Nephron (organoid): ENCODE measurements around the gene UGGT1.

Experiments used
- H3K27ac Mint-ChIP-seq, 3 experiments: 2 replicates each; pipeline ENCODE4 v1.8.0; 2020; ENCODE audit warnings: mixed read lengths in 3 of 3, mild to moderate bottlenecking in 2 of 3, moderate library complexity in 1 of 3
- H3K27me3 Mint-ChIP-seq: 2 replicates; pipeline ENCODE4 v1.8.0; 2021; ENCODE audit warnings: low read depth, mild to moderate bottlenecking, moderate library complexity, mixed read lengths
- H3K36me3 Mint-ChIP-seq: 2 replicates; pipeline ENCODE4 v1.8.0; 2020; ENCODE audit warnings: low read depth, mixed read lengths
- H3K4me1 Mint-ChIP-seq: 2 replicates; pipeline ENCODE4 v1.8.0; 2020; ENCODE audit warnings: mixed read lengths
- H3K4me3 Mint-ChIP-seq, 3 experiments: 2 replicates each; pipeline ENCODE4 v1.8.0; 2020; ENCODE audit warnings: mild to moderate bottlenecking in 3 of 3, mixed read lengths in 3 of 3, moderate library complexity in 2 of 3
- H3K9me3 Mint-ChIP-seq: 2 replicates; pipeline ENCODE4 v1.8.0; 2020; ENCODE audit warnings: mixed read lengths
- TF ChIP-seq, protein P1 (sequence below), 3 experiments: fragments of 200-600 bp; sonication (generic); IDR thresholded peaks; one replicate each; pipeline ENCODE4 v1.5.0; 2021; ENCODE audit warnings: antibody characterized with exemption in 3 of 3; ENCODE audit not compliant: unreplicated experiment in 3 of 3

The UGGT1 gene

DNA sequence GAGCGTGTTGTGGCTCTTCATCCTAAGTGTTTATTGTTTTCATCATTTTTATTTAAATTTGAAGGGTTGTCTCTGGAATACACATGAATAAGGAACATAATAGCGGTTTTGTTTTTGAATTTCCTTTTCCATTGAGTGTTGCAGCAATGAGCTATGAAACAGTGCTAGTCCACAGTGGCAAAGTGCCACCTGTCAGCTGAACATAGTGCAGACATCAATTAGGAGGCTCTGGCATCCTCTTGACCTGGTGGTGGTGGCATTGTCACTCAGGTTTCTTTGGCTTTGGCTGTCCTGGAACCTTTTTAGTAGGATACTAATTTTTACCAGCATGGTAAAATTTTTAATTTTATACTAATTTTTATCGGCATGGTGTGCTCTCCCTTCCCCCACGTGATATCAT, 63.2 kb downstream of the UGGT1 start:
- peaks cover 53% of the 10 kb centered on the region for H3K36me3 Mint-ChIP-seq
- peaks cover 6% of the 10 kb centered on the region for H3K4me1 Mint-ChIP-seq
- no peak overlapping the region for H3K4me3 Mint-ChIP-seq
- no peaks in the 10 kb centered on the region for H3K9me3 Mint-ChIP-seq
- H3K27me3 Mint-ChIP-seq, result no peaks in the 10 kb centered on the region
- TF ChIP-seq, protein P1, sequence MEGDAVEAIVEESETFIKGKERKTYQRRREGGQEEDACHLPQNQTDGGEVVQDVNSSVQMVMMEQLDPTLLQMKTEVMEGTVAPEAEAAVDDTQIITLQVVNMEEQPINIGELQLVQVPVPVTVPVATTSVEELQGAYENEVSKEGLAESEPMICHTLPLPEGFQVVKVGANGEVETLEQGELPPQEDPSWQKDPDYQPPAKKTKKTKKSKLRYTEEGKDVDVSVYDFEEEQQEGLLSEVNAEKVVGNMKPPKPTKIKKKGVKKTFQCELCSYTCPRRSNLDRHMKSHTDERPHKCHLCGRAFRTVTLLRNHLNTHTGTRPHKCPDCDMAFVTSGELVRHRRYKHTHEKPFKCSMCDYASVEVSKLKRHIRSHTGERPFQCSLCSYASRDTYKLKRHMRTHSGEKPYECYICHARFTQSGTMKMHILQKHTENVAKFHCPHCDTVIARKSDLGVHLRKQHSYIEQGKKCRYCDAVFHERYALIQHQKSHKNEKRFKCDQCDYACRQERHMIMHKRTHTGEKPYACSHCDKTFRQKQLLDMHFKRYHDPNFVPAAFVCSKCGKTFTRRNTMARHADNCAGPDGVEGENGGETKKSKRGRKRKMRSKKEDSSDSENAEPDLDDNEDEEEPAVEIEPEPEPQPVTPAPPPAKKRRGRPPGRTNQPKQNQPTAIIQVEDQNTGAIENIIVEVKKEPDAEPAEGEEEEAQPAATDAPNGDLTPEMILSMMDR (IDR thresholded peaks at IDR 0.05; ENCODE audit: unreplicated experiment in 3 of 3), result no peak
- no peak overlapping the region for H3K27ac Mint-ChIP-seq

DNA sequence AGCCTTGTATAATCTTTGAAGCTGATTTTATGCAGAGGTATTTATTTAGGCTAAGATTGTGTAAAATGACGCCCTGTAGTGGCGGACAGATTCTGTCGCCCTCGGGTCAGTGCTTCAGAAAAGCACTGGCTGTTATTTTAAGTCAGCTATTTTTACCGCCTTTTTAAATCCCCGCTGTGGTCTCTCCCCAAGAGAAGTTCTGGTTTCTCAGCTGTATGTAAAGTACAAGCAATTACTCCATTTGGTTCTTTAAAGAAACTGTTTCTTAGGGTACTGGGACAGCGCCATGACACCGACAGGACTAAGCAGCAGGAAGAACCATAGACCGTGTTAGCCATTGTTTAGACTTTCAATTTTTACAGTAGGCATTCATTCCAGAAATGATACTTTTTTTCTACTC, 65.0 kb downstream of the UGGT1 start:
- TF ChIP-seq, protein P1 (IDR thresholded peaks at IDR 0.05; ENCODE audit: unreplicated experiment in 3 of 3), result no peak
- Mint-ChIP-seq H3K4me3 (no peak overlapping the region), H3K9me3 (no peaks in the 10 kb centered on the region), H3K27me3 (no peaks in the 10 kb centered on the region), H3K4me1 (peaks cover 6% of the 10 kb centered on the region), H3K36me3 (peaks cover 60% of the 10 kb centered on the region), H3K27ac (no peak overlapping the region)

DNA sequence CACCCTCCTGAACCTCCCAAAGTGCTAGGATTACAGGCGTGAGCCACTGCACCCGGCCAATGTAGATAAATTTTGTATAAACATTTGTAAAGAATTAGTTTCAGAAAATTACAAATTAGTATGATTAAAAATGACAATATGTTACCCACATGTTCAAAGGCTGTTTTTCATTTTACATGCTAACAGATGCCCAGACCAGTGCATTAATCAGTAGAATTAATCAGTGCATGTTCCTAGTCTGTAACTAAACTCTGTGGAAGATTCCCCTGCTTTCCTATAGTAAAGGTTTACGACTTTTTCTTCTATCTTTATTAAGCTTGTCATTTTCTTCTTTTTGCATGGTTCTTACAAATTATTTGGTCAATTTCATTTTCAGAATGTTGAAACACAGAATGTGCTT, 65.8 kb downstream of the UGGT1 start:
- Mint-ChIP-seq H3K27me3 (no peaks in the 10 kb centered on the region), H3K4me1 (peaks cover 6% of the 10 kb centered on the region), H3K36me3 (peaks cover 57% of the 10 kb centered on the region)

DNA sequence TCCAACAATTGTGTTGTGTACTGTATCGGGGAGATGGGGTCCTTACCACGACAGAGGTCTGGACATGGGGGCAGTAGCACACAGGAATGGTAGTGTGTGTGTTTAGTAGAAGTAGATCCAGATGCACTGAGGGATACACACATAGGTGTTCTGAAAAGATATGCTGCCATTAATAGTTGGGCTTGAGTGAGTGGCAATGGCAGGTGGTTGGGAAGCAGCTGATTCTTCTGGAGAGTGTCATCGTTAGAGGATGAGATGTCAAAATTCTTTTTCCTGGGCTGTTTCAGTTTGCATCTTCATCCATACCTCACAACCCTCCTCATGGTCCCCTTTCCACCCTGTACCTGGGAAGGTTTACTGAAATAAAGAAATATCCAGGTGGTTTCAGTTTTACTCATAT, 66.6 kb downstream of the UGGT1 start:
- Mint-ChIP-seq H3K27me3 (no peaks in the 10 kb centered on the region), H3K4me1 (peaks cover 6% of the 10 kb centered on the region), H3K27ac (no peak overlapping the region), H3K9me3 (no peaks in the 10 kb centered on the region), H3K36me3 (peaks cover 58% of the 10 kb centered on the region), H3K4me3 (no peak overlapping the region)
- TF ChIP-seq, protein P1 (IDR thresholded peaks at IDR 0.05; ENCODE audit: unreplicated experiment in 3 of 3), result no peak

More for the DNA sequence above, 65.8 kb downstream of the UGGT1 start:
- no peak overlapping the region for H3K27ac Mint-ChIP-seq
- no peak overlapping the region for H3K4me3 Mint-ChIP-seq
- H3K9me3 Mint-ChIP-seq, result no peaks in the 10 kb centered on the region
- TF ChIP-seq, protein P1 (IDR thresholded peaks at IDR 0.05; ENCODE audit: unreplicated experiment in 3 of 3), result no peak

DNA sequence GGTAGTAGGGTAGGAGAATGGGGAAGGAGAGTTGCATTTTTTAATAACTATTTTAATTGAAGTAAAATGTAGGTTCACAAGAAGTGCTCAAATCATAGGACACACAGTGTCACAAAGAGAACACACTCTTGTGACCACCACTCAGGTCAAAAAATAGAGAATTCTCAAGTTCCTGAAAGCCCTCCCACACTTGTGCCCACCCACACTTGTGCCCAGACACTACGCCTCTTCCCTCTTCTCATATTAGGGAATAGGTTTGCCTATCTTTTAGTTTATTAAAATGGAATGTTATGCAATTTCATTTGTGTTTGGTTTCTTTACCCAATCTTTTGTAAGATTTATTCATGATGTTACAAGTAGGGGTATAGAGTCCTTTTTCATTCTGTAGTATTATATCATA, 67.2 kb downstream of the UGGT1 start:
- Mint-ChIP-seq H3K4me3 (no peak overlapping the region), H3K36me3 (peaks cover 60% of the 10 kb centered on the region), H3K27me3 (no peaks in the 10 kb centered on the region), H3K9me3 (no peaks in the 10 kb centered on the region), H3K27ac (no peak overlapping the region), H3K4me1 (peaks cover 6% of the 10 kb centered on the region)
- TF ChIP-seq, protein P1 (IDR thresholded peaks at IDR 0.05; ENCODE audit: unreplicated experiment in 3 of 3), result no peak

DNA sequence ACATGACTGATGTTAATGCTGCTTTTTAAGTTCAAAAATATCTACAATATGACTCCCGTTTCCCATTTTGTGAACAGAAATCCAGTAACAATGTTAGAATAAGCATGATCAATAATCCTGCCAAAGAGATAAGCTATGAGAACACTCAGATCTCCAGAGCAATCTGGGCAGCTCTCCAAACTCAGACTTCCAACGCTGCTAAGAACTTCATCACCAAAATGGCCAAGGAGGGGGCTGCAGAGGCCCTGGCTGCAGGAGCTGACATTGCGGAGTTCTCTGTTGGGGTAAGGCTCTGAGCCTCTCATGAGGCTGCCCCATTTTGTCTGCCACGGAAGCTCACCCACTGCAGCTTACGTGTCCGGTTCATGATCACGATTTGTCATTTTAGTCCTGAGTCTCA, 68.4 kb downstream of the UGGT1 start:
- no peak overlapping the region for H3K27ac Mint-ChIP-seq
- H3K9me3 Mint-ChIP-seq, result no peaks in the 10 kb centered on the region
- TF ChIP-seq, protein P1 (IDR thresholded peaks at IDR 0.05; ENCODE audit: unreplicated experiment in 3 of 3), result no peak
- H3K27me3 Mint-ChIP-seq, result no peaks in the 10 kb centered on the region
- H3K36me3 Mint-ChIP-seq, result peaks cover 52% of the 10 kb centered on the region
- peaks cover 6% of the 10 kb centered on the region for H3K4me1 Mint-ChIP-seq
- H3K4me3 Mint-ChIP-seq, result no peak overlapping the region
